HepG2 (cell line): ENCODE data around the gene MST1. TPM values are rescaled to one million over a fixed set of nuclear protein-coding genes. Genes with fewer than 3 reads are reported as not detected.

ENCODE experiments used
- CTCF ChIP-seq: sonication (generic); formaldehyde crosslinking; IDR thresholded peaks from 2 replicates; pipeline ENCODE4 v1.5.0; 2020; ENCODE audit warnings: mild to moderate bottlenecking, missing genetic modification reagents, moderate library complexity
- GATA4 ChIP-seq: sonication (generic); IDR thresholded peaks from 2 replicates; pipeline ENCODE4 v1.6.1; 2016; ENCODE audit warnings: antibody characterized with exemption, low read depth, borderline replicate concordance
- HNRNPLL ChIP-seq: fragments of 200-400 bp; formaldehyde crosslinking; IDR thresholded peaks from 2 replicates; pipeline ENCODE4 v1.6.1; 2017; ENCODE audit warnings: mild to moderate bottlenecking, low read depth, low read length; ENCODE audit not compliant: poor library complexity, severe bottlenecking
- JUND ChIP-seq: sonication (generic); formaldehyde crosslinking; IDR thresholded peaks from 2 replicates; pipeline ENCODE4 v1.8.0; 2022; ENCODE audit warnings: mild to moderate bottlenecking, missing genetic modification reagents
- MTA1 ChIP-seq: sonication (generic); formaldehyde crosslinking; IDR thresholded peaks from 2 replicates; pipeline ENCODE4 v1.4.0; 2020; ENCODE audit warnings: missing genetic modification reagents, mild to moderate bottlenecking, borderline replicate concordance
- MYPOP ChIP-seq: sonication (generic); formaldehyde crosslinking; IDR thresholded peaks from 2 replicates; pipeline ENCODE4 v1.8.1; 2023; ENCODE audit warnings: mild to moderate bottlenecking, moderate library complexity, missing genetic modification reagents
- RBFOX2 ChIP-seq: fragments of 200-400 bp; formaldehyde crosslinking; IDR thresholded peaks from 2 replicates; pipeline ENCODE4 v1.6.1; 2017; ENCODE audit warnings: low read depth, mild to moderate bottlenecking, low read length
- REXO4 ChIP-seq: sonication (generic); formaldehyde crosslinking; IDR thresholded peaks from 2 replicates; pipeline ENCODE4 v1.8.0; 2022; ENCODE audit warnings: missing genetic modification reagents, mild to moderate bottlenecking, borderline replicate concordance
- SKIL ChIP-seq: sonication (generic); formaldehyde crosslinking; IDR thresholded peaks from 2 replicates; pipeline ENCODE4 v1.8.0; 2022; ENCODE audit warnings: missing genetic modification reagents, mild to moderate bottlenecking, moderate library complexity, borderline replicate concordance
- SOX5 ChIP-seq: IDR thresholded peaks from 2 replicates; pipeline ENCODE4 v1.6.1; 2016; ENCODE audit warnings: borderline replicate concordance
- SPEN ChIP-seq: sonication (generic); formaldehyde crosslinking; IDR thresholded peaks from 2 replicates; pipeline ENCODE4 v1.5.1; 2020; ENCODE audit warnings: low read depth, mild to moderate bottlenecking, missing genetic modification reagents
- SRY ChIP-seq: sonication (generic); formaldehyde crosslinking; IDR thresholded peaks from 2 replicates; pipeline ENCODE4 v1.8.0; 2022; ENCODE audit warnings: mild to moderate bottlenecking, missing genetic modification reagents
- YEATS2 ChIP-seq: sonication (generic); formaldehyde crosslinking; IDR thresholded peaks from 2 replicates; pipeline ENCODE4 v1.4.0; 2020; ENCODE audit warnings: missing genetic modification reagents, borderline replicate concordance
- YY1 ChIP-seq: IDR thresholded peaks from 2 replicates; pipeline ENCODE4 v1.6.1; 2011; ENCODE audit warnings: low read length, low read depth, moderate library complexity, mild to moderate bottlenecking; ENCODE audit not compliant: insufficient read depth, insufficient replicate concordance
- ZC3H4 ChIP-seq: sonication (generic); formaldehyde crosslinking; IDR thresholded peaks from 2 replicates; pipeline ENCODE4 v1.4.0; 2020; ENCODE audit warnings: missing genetic modification reagents, borderline replicate concordance
- ZEB1 ChIP-seq: IDR thresholded peaks from 2 replicates; pipeline ENCODE4 v1.6.1; 2012; ENCODE audit warnings: mild to moderate bottlenecking, low read depth, inconsistent platforms; ENCODE audit not compliant: insufficient replicate concordance
- ZNF121 ChIP-seq: sonication (generic); formaldehyde crosslinking; IDR thresholded peaks from 2 replicates; pipeline ENCODE4 v1.5.0; 2020; ENCODE audit warnings: mild to moderate bottlenecking, missing genetic modification reagents
- ZNF550 ChIP-seq: sonication (generic); formaldehyde crosslinking; IDR thresholded peaks from 2 replicates; pipeline ENCODE4 v1.4.0; 2020; ENCODE audit warnings: mild to moderate bottlenecking, missing genetic modification reagents, borderline replicate concordance
- ZNF558 ChIP-seq: sonication (generic); formaldehyde crosslinking; IDR thresholded peaks from 2 replicates; pipeline ENCODE4 v1.9.0; 2022; ENCODE audit warnings: mild to moderate bottlenecking, missing genetic modification reagents, borderline replicate concordance
- ZNF564 ChIP-seq: sonication (generic); formaldehyde crosslinking; IDR thresholded peaks from 2 replicates; pipeline ENCODE4 v1.8.1; 2023; ENCODE audit warnings: mild to moderate bottlenecking, missing genetic modification reagents
- ZNF569 ChIP-seq: sonication (generic); formaldehyde crosslinking; IDR thresholded peaks from 2 replicates; pipeline ENCODE4 v1.5.0; 2020; ENCODE audit warnings: mild to moderate bottlenecking, missing genetic modification reagents, moderate library complexity, borderline replicate concordance
- ZNF749 ChIP-seq: sonication (generic); formaldehyde crosslinking; IDR thresholded peaks from 2 replicates; pipeline ENCODE4 v1.8.0; 2022; ENCODE audit warnings: mild to moderate bottlenecking, missing genetic modification reagents, moderate library complexity, borderline replicate concordance
- ZSCAN31 ChIP-seq: sonication (generic); formaldehyde crosslinking; IDR thresholded peaks from 2 replicates; pipeline ENCODE4 v1.5.0; 2020; ENCODE audit warnings: low read depth, mild to moderate bottlenecking, missing genetic modification reagents
- polyA plus RNA-seq, 8 experiments: library from polyadenylated mRNA; depleted of rRNA in 3 of 8; stranded (reverse) in 7 of 8; unstranded in 1 of 8; fragments of >200 nt; fragmentation: Illumina TruSeq in 4 of 8; extraction: Trizol in 4 of 8; gene quantifications; 2 replicates each; pipeline versions ENCODE4 v1.2.1 to v1.2.3, GENCODE V29; 2011 to 2016; ENCODE audit warnings: low read depth in 4 of 8, missing spikeins in 1 of 8, mixed read lengths in 1 of 8; ENCODE audit not compliant: insufficient read depth in 1 of 8
- total RNA-seq, 5 experiments: library from RNA; depleted of rRNA; stranded (reverse); fragments of >200 nt; fragmentation: Illumina TruSeq; extraction: Trizol; gene quantifications; 2 replicates each; pipeline ENCODE4 v1.2.3, GENCODE V29; 2016; ENCODE audit warnings: low read depth in 1 of 5
- TF ChIP-seq, protein P1 (sequence below): sonication (generic); formaldehyde crosslinking; IDR thresholded peaks from 2 replicates; pipeline ENCODE4 v1.5.1; 2020; ENCODE audit warnings: missing genetic modification reagents, mild to moderate bottlenecking, borderline replicate concordance

Gene MST1
- total and polyA plus RNA-seq, 2 of the 13 experiments (the other 11 are each of a cell fraction or from before 2014, with no cell fraction given), result 189 to 452 TPM

DNA sequence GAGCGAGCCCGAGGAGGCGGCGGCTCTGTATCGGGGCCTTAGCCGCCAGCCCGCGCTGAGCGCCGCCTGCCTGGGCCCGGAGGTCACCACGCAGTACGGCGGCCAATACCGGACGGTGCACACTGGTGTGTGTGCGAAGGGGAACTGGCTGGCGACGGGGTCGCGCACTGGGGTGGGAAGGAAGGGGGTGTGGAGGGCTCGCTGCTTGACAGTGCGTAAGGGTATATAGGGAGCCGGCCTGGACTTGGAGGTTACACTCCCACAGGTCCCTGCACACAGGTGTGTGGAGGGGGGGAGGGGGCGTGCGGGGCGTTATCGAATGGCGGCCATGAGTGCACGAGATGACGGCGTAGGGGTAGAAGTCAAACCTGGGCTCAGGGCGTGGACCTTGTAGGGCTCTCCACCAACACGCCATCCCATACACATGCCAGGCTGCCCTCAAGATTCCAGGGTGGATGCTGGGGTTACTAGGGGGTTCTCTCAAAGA is 14.7 kb downstream of the MST1 start (continued):
- TF ChIP-seq, protein P1, sequence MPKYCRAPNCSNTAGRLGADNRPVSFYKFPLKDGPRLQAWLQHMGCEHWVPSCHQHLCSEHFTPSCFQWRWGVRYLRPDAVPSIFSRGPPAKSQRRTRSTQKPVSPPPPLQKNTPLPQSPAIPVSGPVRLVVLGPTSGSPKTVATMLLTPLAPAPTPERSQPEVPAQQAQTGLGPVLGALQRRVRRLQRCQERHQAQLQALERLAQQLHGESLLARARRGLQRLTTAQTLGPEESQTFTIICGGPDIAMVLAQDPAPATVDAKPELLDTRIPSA (CRISPR knock-in tag), result no peak
- TF ChIP-seq SRY (peak; percentile 55; the same call in 1 of the 2 replicates), GATA4 (0 out of 2 replicates have a peak, but pooled peaks have one; percentile 5), ZNF749 (CRISPR knock-in tag) (0 out of 2 replicates have a peak, but pooled peaks have one; percentile 5), SKIL (CRISPR knock-in tag) (no peak; the same call in 1 of the 2 replicates), JUND (CRISPR knock-in tag) (no peak), ZNF564 (CRISPR knock-in tag) (no peak), ZSCAN31 (no peak), HNRNPLL (peak; percentile 9), MYPOP (CRISPR knock-in tag) (0 out of 2 replicates have a peak, but pooled peaks have one; percentile 12), SOX5 (CRISPR knock-in tag) (no peak), RBFOX2 (peak; percentile 67), ZNF121 (CRISPR knock-in tag) (no peak), ZNF569 (0 out of 2 replicates have a peak, but pooled peaks have one; percentile 13), CTCF (0 out of 2 replicates have a peak, but pooled peaks have one; percentile 15), REXO4 (CRISPR knock-in tag) (0 out of 2 replicates have a peak, but pooled peaks have one; percentile 75), ZNF550 (CRISPR knock-in tag) (no peak), ZNF558 (CRISPR knock-in tag) (peak; percentile 79; the same call in 1 of the 2 replicates), SPEN (CRISPR knock-in tag) (0 out of 2 replicates have a peak, but pooled peaks have one; percentile 12), YEATS2 (CRISPR knock-in tag) (peak; percentile 15; the same call in 1 of the 2 replicates), ZEB1 (no peak), ZC3H4 (CRISPR knock-in tag) (no peak), YY1 (peak; percentile 41), MTA1 (no peak)
